GM19452 (cell line): ENCODE results near the gene ZRANB1.
"Not testable (repeated sequence)": the region's sequence is repeated elsewhere in the genome, so short reads cannot be mapped to it uniquely, and the experiment has no call there.

Source experiments
- ATAC-seq: cut with Tn5 transposase; IDR thresholded peaks from one replicate; pipeline ENCODE4 v1.9.1; 2021; ENCODE audit not compliant: unreplicated experiment

The ZRANB1 gene

DNA sequence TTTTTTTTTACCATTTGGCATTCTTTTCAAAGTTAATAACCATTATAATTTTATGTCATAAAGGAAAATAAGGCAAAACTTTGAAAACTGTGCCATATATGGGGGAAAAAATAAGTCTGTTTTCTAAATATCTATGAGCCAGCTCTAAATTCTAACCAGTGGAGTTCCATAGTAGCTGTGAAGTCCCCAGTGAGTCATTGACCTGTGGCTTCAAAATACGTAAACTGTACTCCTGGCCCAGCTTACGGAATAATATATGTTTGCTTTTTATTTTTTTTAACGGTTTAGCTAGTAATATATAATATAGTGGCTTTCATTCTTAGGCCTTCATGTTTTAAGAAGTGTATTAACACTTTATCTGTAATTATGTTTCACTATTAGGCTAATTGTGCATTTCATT lies 20.5 kb downstream of the ZRANB1 start:
- no peak for ATAC-seq

DNA sequence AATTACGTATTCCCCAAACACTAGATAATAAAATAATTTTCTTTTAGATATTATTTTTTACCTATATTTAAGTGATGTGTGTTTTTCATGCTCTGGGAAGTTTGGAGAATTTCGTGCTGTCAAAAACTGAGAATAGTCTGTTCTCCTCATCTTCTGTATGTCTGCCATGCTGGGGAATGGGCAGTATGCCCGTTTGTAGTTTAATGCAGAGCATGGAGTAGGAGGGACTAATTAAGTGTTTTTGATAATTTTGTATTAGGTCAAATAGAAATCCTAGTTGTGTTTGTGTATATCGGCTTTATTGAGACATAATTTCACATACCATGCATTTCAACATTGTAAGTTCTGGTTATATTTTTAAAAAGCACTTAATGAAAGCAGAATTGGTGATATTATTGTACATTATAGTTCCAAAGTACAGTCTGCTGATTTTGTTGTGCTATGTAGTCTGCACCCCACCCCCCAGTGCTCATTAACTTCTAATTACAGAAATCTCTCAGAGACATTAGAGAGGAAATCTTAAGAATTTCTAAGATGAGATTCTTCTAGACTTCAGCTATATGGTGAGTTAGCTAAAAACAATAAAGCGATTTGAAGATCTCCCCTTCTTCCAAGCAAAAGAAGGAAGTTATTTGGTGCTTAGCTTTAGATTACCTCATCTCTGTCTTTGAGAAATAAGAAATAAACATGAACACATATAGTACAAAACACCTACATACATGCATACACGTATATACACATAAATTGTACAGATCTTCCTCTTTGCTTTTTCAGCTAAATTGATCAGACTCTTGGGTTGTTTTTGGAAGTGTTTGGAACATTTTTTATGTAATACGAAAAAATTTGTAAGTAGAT lies 22.2 kb downstream of the ZRANB1 start:
- ATAC-seq = no peak

DNA sequence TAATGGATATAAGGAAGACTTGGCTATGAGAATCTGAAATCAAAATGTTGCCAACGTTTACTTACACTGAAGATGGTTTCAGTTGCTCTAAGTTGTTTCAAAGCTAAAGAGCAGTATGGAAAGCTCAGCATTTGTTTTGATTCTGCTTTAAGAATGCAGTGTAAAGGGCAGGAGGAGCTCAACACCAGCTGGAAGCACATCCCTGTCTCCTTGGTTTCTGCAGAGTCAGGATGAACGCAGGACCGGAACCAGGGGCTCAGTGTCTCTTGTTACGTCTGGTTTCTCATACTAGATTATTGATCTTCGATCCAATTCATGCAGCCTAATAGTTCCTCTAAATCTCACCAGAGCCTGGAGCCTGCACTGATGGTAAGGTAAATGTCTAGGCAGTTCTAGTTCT lies 24.1 kb downstream of the ZRANB1 start:
- no peak for ATAC-seq

DNA sequence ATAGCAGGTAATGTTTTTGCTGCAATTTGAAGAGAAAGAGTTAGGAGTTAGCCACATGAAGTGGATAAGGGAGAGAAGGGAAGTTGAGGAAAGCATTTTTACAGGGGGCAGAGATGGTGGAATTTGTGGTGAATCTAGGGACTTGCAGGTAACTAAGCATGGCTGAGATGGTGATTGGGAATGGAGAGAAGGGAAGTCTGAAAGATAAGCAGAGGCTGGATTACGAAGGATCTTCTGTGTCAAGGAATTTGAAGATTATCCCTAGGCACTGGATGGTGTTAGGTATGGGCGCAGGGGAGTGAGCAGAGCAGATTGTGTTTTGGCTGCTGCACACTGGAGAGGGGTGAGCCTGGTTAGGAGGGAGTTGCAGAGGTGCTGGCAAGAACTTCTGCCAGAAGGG lies 25.3 kb downstream of the ZRANB1 start:
- no peak for ATAC-seq

DNA sequence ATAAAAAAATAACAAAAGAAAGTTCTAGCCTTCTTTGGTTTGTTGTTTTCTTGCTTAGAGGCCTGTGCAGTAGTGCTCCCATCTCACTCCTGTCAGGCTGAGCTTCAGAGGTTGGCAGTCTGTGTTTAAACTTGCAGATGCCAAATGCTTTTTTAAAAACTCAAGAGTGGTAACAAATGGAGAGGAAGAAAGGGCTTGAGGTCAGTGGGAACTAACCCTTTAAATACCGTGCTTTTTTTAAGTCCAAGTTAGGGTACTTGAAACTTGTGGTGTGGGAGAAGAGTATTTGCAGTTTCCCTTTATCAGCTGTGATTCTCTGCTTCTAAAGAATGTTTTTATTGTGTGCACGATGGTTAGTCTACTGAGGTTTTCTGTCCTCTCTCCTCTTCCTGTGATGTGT lies 29.4 kb downstream of the ZRANB1 start:
- peak; percentile 31 for ATAC-seq

DNA sequence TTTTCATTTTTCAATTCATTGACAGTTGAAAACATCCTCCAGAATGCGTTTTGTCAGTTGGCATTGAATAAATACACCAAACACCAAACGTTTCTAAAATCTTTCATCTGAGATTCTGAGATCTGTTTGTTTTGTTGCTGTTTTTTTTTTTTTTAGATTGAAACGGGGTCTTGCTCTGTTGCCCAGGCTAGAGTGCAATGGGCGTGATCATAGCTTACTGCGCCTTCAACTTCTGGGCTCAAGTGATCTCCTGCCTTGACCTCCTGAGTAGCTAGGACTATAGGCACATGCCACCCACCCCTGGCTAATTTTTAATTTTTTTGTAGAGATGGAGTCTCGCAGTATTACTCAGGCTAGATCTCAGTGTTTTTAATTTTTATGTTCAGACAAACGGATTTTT lies 30.7 kb downstream of the ZRANB1 start:
- no peak for ATAC-seq

DNA sequence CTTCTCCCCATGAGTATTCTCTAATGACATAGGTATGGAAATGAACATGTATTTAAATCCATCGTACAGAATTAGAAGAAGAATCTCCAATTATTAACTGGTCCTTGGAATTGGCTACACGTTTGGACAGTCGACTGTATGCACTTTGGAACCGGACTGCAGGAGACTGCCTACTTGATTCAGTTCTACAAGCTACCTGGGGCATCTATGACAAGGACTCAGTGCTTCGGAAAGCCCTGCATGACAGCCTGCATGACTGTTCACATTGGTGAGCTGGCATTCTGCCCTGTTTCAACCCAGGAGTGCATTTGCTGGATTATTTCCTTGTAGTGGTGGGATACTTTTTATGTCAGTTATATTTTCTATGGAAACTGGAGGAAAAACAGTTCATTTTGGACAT lies 32.2 kb downstream of the ZRANB1 start:
- no peak for ATAC-seq

DNA sequence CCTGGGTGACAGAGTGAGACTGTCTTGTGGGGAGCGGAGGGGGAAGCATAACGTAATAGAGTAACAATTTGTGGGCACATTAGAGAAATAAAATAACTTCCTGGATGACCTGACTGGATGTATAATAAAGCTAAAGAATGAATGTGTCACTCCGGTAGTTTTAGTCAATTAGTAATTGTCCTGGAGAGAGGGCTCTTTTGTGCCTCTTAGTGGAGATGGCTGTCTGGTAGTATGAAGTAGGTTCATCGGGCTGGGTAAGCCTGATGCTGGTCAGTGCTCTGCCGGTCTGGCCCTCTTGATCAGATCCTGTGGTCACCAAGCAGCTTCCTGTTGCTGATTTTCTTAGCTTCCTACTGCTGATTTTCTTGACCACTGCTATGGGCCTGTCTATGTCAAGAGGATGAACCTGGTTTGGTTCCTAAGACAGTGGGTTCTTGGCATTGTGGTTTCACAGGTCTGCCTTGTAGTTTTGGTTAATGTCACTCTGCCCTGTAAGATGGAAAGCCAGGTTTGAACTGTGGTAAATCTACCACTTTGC lies 34.1 kb downstream of the ZRANB1 start:
- peak; percentile 88 for ATAC-seq

DNA sequence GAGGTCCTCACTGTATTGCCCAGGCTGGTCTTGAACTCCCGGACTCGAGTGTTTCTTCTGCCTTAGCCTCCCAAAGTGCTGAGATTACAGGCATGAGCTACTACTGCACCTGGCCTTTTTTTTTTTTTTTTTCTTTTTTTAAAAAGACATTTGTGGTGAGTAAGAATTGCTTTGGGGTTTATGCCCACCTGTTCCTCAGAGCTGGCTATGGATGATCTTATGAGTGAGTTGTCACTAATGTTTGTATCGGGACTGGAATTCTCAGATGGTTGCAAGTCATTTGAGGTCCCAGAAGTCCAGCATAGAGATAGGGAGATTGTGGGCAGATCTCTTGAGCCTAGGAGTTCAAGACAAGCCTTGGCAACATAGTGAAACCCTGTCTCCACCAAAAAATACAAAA lies 35.2 kb downstream of the ZRANB1 start:
- ATAC-seq = no peak

DNA sequence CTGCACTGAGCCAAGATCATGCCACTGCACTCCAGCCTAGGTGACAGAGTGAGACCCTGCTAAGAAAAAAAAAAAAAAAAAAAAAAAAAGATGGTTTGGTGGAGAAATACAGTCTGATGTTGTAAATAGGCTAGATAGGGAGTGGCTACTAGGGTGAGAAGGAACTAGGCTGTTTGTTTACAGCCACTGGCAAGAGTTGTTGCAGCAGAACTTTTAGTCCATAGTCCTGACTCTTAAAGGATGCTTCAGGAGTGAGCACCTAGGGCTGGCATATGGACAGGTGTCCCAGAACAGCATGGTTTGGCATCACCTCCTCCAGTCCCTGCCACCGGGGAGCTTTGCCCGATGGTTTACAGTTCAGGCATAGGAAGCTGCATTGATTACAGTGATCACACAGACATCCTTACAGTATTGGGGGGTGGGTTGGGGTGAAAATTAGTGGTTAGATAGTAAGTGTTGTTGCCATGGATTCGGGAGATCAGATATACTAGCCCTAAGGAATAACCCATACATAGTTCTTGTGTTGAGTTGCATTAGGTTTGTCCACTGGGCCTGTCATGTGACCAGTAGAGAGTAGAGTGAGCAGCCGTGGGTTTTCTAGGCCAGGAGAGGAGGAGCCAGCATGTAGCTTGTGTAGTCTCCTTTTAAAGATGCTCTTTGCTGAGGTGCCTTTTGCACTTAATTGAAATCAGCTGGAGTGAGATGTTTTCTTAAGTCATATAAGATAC lies 35.9 kb downstream of the ZRANB1 start:
- ATAC-seq = no peak

DNA sequence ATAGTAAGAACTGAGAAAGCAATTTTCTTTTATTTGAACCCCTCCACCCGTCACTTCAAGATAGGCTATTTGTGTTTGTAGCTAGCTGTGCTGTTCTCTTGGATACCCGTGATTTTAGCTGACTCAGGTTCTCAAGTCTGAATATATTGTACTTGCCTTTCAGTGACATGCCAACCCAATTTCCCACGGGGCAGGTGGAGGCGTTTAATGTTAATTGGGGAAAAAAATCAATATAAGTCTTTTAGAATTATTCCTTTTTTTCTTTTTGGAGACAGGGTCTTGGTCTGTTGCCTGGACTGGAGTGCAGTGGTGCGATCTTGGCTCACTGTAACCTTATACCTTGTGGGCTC lies 36.4 kb downstream of the ZRANB1 start:
- ATAC-seq = no peak

DNA sequence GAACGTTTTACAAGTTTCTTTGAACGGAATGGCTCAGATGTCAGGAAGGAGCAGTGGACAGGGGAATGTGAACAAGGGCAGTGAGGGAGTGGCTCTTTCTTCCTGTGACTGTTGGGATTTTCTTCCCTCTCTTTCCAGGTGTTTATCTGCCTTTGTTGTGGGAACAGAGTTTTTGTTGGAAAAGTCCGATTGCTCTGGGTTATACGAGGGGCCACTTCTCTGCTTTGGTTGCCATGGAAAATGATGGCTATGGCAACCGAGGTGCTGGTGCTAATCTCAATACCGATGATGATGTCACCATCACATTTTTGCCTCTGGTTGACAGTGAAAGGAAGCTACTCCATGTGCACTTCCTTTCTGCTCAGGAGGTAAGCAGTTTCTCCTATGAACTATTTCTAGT lies 41.4 kb downstream of the ZRANB1 start:
- ATAC-seq = no peak

DNA sequence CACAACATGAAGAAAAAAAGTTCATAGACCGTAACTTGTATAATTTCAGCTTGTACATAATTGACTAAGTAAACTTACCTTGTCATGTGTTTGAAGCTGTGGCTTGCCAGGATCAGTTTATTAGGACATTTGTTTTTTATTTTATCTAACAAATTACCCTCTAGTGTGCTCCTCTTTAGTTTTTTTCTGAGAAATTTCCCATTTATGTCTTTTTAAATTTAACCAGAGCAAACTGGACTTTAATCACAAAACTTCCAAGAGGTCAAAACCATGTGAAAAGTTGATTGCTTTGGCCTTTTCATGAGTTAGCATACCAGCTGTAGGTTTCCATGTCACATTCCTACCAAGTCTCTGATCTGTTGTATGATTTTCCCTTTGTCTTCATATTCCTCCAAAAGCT lies 42.5 kb downstream of the ZRANB1 start:
- ATAC-seq = no peak

DNA sequence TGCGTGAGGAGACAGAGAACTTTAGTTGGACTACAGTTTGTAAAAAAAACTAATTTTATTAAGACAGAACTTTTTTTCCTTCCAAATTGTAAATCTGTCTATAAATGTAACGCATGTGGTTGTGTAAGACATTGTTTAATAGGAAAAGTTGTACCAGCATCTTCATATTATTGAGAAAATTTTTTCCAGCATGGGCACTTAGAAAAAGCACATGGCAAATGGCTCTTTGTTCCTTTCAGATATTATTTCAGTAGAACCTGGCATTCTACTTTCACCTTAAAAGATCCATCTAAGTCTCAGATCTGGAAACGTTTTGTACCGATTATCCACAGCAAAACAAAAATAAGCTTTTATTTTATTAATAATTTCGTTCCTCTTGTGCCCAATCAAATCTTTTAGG lies 43.2 kb downstream of the ZRANB1 start:
- ATAC-seq = no peak

DNA sequence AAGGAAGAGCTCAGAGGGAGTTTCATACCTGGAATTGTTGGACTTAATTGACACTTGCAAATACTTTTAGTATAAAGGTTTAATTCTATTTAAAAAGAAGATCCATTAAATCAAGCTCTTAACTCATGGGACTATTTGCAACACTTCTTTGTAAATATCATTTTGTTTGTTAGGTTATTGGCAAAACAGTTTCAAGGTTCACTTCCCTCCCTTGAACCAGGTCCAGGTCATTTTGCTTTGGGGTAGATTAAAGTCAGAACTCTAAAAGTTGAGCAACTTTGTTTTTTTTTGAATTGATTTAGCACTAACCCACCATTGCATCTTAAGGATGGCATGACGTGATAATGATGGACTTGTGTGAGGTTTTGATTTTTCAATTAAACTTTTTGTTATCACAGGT lies 45.9 kb downstream of the ZRANB1 start:
- no peak for ATAC-seq

DNA sequence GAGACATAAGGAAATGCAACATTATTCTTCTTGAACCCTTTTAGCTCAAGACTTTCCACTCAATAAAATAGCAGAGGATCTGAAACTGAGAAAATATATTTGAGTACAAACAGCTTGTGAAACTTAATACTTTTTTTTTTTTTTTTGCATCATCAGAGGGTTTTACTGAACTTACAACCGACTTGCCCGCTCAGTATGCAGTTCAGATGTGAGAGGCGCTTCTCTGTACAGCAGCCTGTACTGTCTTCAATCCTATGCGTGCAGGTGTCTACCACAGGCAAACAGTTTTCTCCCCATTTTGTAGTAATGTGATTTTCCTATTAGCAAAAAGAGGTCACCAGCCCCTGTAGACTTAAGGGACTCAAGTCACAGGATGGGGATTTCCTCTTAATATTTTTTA lies 46.8 kb downstream of the ZRANB1 start:
- ATAC-seq = not testable (repeated sequence)

DNA sequence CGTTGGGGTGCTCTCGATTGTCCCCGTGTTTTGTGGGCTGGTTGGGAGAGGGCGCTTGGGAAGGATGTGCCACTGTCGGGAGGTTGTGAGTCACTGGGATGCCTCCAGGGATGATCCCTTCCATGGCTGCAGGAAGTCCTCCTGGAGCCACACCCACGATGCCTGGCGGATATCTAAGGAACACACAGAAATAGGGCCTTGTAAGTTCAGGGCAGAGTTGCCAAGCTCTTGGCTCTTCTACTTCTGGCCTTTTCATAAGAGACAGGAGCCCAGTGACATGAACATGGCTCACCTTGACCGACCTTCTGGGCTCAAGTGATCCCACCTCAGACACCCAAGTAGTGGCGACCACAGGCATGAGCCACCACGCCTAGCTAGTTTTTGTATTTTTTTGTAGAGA lies 47.6 kb downstream of the ZRANB1 start:
- no peak for ATAC-seq

DNA sequence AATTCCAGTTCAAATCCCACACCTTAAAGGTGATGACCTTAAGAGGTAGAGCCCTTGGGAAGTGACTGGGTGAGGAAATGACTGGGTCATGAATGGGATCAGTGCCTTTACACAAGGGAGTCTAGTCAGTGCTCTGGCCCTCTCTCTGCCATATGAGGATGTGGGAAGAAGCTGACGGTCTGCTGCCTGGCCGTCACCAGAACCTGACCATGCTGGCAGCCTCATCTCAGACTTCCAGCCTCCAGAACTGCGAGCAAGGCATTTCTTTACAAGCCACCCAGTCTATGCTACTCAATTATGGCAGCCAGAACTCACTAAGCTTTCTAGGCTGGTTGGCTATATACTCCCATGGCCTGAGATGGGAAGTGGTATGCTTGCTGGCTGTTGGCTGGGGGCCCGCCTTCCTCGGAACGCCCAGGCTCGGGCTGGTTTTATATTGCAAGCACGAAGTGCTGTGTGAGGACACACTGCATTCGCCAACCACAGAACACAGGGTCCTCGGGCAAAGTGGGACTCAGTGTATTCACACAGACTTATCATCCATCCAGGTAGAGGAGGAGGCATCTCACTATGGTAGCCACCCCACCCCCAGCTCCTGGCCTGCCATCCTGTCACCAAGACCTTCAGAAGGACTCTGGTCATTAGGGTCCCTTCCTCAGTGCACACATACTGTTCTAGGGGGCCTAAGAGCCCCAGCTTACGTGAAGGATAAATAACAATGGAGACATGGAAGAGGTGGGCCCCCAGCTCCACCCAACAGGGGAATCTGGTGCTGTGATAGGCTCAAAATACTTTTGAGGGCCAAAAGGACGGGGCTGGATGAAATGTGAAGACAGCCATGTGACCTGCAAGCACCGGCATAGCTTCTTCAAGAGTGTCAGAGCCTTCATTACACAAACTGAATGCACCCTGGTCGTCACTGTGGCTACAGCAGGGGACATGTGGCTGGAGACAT lies 49.0 kb downstream of the ZRANB1 start:
- ATAC-seq = no peak

DNA sequence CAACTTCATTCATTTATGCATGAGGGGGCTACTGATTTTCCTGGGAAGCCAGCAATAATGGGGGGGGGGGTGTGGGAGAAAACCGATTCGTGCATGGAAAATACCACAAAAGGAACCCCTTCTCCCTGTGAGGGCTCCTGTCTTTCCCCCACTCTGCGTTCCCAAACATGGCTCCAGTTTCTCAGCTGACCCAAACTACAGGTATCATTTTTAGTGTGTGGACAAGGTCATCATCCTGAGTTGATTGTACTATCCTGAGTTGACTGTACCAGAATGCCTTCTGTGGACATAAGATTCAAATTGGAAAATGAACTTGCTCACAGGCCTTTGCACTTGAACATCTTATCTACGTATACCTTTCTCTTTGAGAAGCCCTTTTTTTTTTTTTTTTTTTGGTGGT lies 49.9 kb downstream of the ZRANB1 start:
- ATAC-seq = no peak

DNA sequence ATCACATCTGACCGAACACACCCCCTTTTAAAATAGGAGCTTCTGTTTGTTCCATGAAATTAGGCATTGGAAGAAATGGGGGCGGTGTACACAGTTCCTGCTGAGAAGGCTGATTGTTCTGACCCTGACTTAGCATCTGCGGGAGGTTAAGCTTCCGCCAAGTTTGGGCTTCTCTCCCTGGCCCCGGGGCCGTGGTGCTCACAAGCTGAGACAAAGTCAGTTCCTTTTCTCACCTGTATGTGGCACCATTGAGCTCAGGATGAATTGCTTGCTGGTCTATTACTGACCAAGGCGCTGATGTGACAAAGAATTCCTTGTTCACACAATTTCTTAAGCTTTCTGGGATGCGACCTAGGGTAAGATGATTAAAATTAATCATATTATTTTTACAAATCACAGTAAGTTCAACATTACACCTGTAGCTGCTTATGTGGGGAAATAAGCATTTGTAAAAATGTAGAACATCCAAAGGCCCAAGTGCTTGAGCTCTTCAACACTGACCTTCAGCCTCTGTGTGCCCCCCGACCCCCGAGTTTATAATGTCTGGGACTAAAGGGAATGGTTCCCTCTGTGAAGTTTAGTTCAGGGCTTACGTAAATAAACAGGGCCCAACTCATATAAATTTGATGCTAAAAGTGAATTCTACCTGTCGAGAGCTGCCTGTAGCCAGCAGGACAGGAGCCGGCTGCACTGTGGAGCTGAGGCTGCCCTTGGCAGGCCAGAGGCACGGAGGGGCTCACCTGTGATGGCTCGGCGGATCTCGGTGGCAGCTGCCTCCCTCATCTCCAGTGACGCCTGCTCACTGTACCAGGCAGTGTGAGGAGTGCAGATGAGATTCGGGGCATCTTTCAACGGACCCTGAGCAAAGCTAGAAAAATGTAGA lies 50.8 kb downstream of the ZRANB1 start:
- ATAC-seq = no peak
